Measurements from ENCODE around the gene ZNF71.
A peak's percentile ranks its signal among the peaks of the same experiment; 100 is the strongest.
"Not testable (repeated sequence)": the region's sequence is repeated elsewhere in the genome, so short reads cannot be mapped to it uniquely, and the experiment has no call there.

Gene ZNF71

GRCh38 chr19:56622374-56622773 is 27.3 kb downstream of the ZNF71 start:
- no peak for DNase-seq (ENCODE audit: low read depth, low spot score)

GRCh38 chr19:56623006-56623405 is 27.9 kb downstream of the ZNF71 start:
- DNase-seq (ENCODE audit: low read depth, low spot score) = no peak

- DNase-seq (ENCODE audit: low read depth, low spot score) = no peak
These were observed 30.6 kb downstream of the ZNF71 start for GRCh38 chr19:56625708-56626107.

- DNase-seq (ENCODE audit: low read depth, low spot score) = no peak
These were observed 37.9 kb downstream of the ZNF71 start for GRCh38 chr19:56633021-56633420.

- peak; percentile 18 for DNase-seq (ENCODE audit: low read depth, low spot score)
These were observed 43.0 kb downstream of the ZNF71 start for GRCh38 chr19:56637976-56638555.

GRCh38 chr19:56639217-56639616 is 44.1 kb downstream of the ZNF71 start:
- no peak for DNase-seq (ENCODE audit: low read depth, low spot score)

GRCh38 chr19:56642711-56643459 is 47.8 kb downstream of the ZNF71 start, which contains the start of gene SMIM17:
TSS of gene SMIM17 (plus strand) at chr19:56643159. CDS start at chr19:56645668, 2,509 bp downstream.
- DNase-seq (ENCODE audit: low read depth, low spot score) = no peak

- DNase-seq (ENCODE audit: low read depth, low spot score) = no peak
These were observed 48.4 kb downstream of the ZNF71 start for GRCh38 chr19:56643460-56643955.

- no peak for DNase-seq (ENCODE audit: low read depth, low spot score)
These were observed 59.0 kb downstream of the ZNF71 start for GRCh38 chr19:56654151-56654550.

GRCh38 chr19:56660381-56661107 is 65.4 kb downstream of the ZNF71 start:
- no peak for DNase-seq (ENCODE audit: low read depth, low spot score)

- no peak for DNase-seq (ENCODE audit: low read depth, low spot score)
These were observed 66.1 kb downstream of the ZNF71 start for GRCh38 chr19:56661248-56661647.

- DNase-seq (ENCODE audit: low read depth, low spot score) = no peak
These were observed 68.9 kb downstream of the ZNF71 start for GRCh38 chr19:56663931-56664500.

GRCh38 chr19:56664511-56664910 is 69.4 kb downstream of the ZNF71 start:
- no peak for DNase-seq (ENCODE audit: low read depth, low spot score)

GRCh38 chr19:56667311-56667870 is 72.3 kb downstream of the ZNF71 start:
- no peak for DNase-seq (ENCODE audit: low read depth, low spot score)

- no peak for DNase-seq (ENCODE audit: low read depth, low spot score)
These were observed 73.6 kb downstream of the ZNF71 start for GRCh38 chr19:56668676-56669075.

GRCh38 chr19:56670401-56670960 is 75.4 kb downstream of the ZNF71 start:
- DNase-seq (ENCODE audit: low read depth, low spot score) = no peak

- DNase-seq (ENCODE audit: low read depth, low spot score) = no peak
These were observed 76.0 kb downstream of the ZNF71 start for GRCh38 chr19:56670961-56671612.

GRCh38 chr19:56671613-56671994 is 76.5 kb downstream of the ZNF71 start, which contains the start of gene ZNF835:
TSS of gene ZNF835 (minus strand) at chr19:56671757. CDS start at chr19:56665198, 6,559 bp downstream.
- DNase-seq (ENCODE audit: low read depth, low spot score) = no peak

- not testable (repeated sequence) for DNase-seq (ENCODE audit: low read depth, low spot score)
These were observed 77.5 kb downstream of the ZNF71 start for GRCh38 chr19:56672610-56673009.

Measured in smooth muscle cell of the brain vasculature (primary cell).